NOMO-1 treated with DMSO at 0.1 percent for 48 hours (cell line): Measurements from ENCODE around the gene HERC2.
"Not testable (repeated sequence)": the region's sequence is repeated elsewhere in the genome, so short reads cannot be mapped to it uniquely, and the experiment has no call there.

Source experiments
- DNase-seq: peaks from one replicate; lab custom pipeline; 2025; ENCODE audit not compliant: unreplicated experiment; lab: John Stamatoyannopoulos, UW

The HERC2 gene

GRCh38 chr15:28182731-28183130 is 139.2 kb downstream of the HERC2 start:
- no peak for DNase-seq

- DNase-seq, result no peak
These were observed 139.8 kb downstream of the HERC2 start for GRCh38 chr15:28182216-28182615.

GRCh38 chr15:28181366-28181765 is 140.6 kb downstream of the HERC2 start:
- no peak for DNase-seq

GRCh38 chr15:28179270-28179669 is 142.7 kb downstream of the HERC2 start:
- no peak for DNase-seq

- no peak for DNase-seq
These were observed 143.3 kb downstream of the HERC2 start for GRCh38 chr15:28178727-28179126.

GRCh38 chr15:28178290-28178689 is 143.7 kb downstream of the HERC2 start:
- DNase-seq, result no peak

- no peak for DNase-seq
These were observed 152.6 kb downstream of the HERC2 start for GRCh38 chr15:28169366-28169765.

GRCh38 chr15:28168405-28169121 is 153.4 kb downstream of the HERC2 start:
- DNase-seq, result not testable (repeated sequence)

- no peak for DNase-seq
These were observed 154.9 kb downstream of the HERC2 start for GRCh38 chr15:28167042-28167441.

GRCh38 chr15:28165791-28166190 is 156.2 kb downstream of the HERC2 start:
- no peak for DNase-seq

GRCh38 chr15:28164876-28165275 is 157.1 kb downstream of the HERC2 start:
- DNase-seq, result no peak

GRCh38 chr15:28154283-28154682 is 167.7 kb downstream of the HERC2 start:
- no peak for DNase-seq

GRCh38 chr15:28153492-28154119 is 168.4 kb downstream of the HERC2 start:
- DNase-seq, result no peak

- DNase-seq, result not testable (repeated sequence)
These were observed 169.4 kb downstream of the HERC2 start for GRCh38 chr15:28152538-28152923.

GRCh38 chr15:28151864-28152537 is 170.0 kb downstream of the HERC2 start:
- DNase-seq, result not testable (repeated sequence)

GRCh38 chr15:28147801-28148200 is 174.2 kb downstream of the HERC2 start:
- DNase-seq, result no peak

- not testable (repeated sequence) for DNase-seq
These were observed 176.6 kb downstream of the HERC2 start for GRCh38 chr15:28145419-28145818.

GRCh38 chr15:28140062-28140461 is 181.9 kb downstream of the HERC2 start:
- no peak for DNase-seq

GRCh38 chr15:28137408-28138039 is 184.5 kb downstream of the HERC2 start:
- not testable (repeated sequence) for DNase-seq

GRCh38 chr15:28136236-28136904 is 185.6 kb downstream of the HERC2 start:
- peak; percentile 23 for DNase-seq

GRCh38 chr15:28133281-28133680 is 188.7 kb downstream of the HERC2 start:
- no peak for DNase-seq
